GM12878 (cell line): ENCODE results near the gene BBX. TPM values are rescaled to one million over a fixed set of nuclear protein-coding genes. Genes with fewer than 3 reads are reported as not detected.

Source experiments
- ATAC-seq: fragments of 200-7000 bp; cut with Tn5 transposase; 3 replicates; pipeline ENCODE4 v1.9.1; 2020; ENCODE audit warnings: mild to moderate bottlenecking, moderate library complexity
- BruUV-seq: library from RNA; stranded (reverse); fragments of 400-500 nt; replicated peaks from 2 replicates; lab custom pipeline; 2021; lab: Mats Ljungman, UMichigan
- CTCF ChIA-PET: fragments of 300-600 bp; sonication (Branson Sonifier 250); formaldehyde crosslinking; extraction: SDS; loops from one replicate; lab custom pipeline; 2021; ENCODE audit warnings: inconsistent platforms; lab: Yijun Ruan, JAX
- POLR2A ChIA-PET: fragments of 350-600 bp; formaldehyde crosslinking; extraction: SDS; loops from one replicate; lab custom pipeline; 2021; ENCODE audit warnings: inconsistent platforms; lab: Charles Lee
- RAD21 ChIA-PET: fragments of 300-600 bp; sonication (Branson Sonifier 250); formaldehyde crosslinking; loops from one replicate; lab custom pipeline; 2023; ENCODE audit warnings: antibody characterized with exemption; ENCODE audit not compliant: unreplicated experiment; lab: Charles Lee
- SMC1A ChIA-PET: fragments of 300-600 bp; sonication (Branson Sonifier 250); formaldehyde crosslinking; loops from one replicate; lab custom pipeline; 2023; ENCODE audit not compliant: unreplicated experiment, uncharacterized antibody; lab: Charles Lee
- DNase-seq: peaks from one replicate; pipeline ENCODE4 v3.0.0-alpha.2; 2011; ENCODE audit warnings: low read depth, low spot score
- FAIRE-seq: peaks from 3 replicates; lab custom pipeline; 2011; peaks lifted over from hg19 to GRCh38; lab: Jason Lieb, UNC
- H2AFZ ChIP-seq: 2 replicates; pipeline ENCODE4 v1.6.0; 2011; ENCODE audit warnings: low read depth, low read length, control low read depth; ENCODE audit not compliant: control insufficient read depth
- H3K27ac ChIP-seq: 2 replicates; pipeline ENCODE4 v1.5.1; 2011; ENCODE audit warnings: control low read depth; ENCODE audit not compliant: control insufficient read depth, insufficient read depth
- H3K27me3 ChIP-seq, 2 experiments: replicated peaks in 1 of 2; 2 replicates each; pipeline versions ENCODE4 v1.6.0 to v1.6.1; 2011; ENCODE audit warnings: low read length in 1 of 2; ENCODE audit not compliant: control insufficient read depth in 2 of 2, insufficient read depth in 2 of 2
- H3K36me3 ChIP-seq, 2 experiments: 2 replicates each; pipeline ENCODE4 v1.5.1; 2011; ENCODE audit warnings: low read length in 1 of 2; ENCODE audit not compliant: control insufficient read depth in 2 of 2, insufficient read depth in 2 of 2
- H3K4me1 ChIP-seq: 2 replicates; pipeline ENCODE4 v1.6.1; 2011; ENCODE audit warnings: mild to moderate bottlenecking, low read length, moderate library complexity, mixed read lengths; ENCODE audit not compliant: control insufficient read depth, insufficient read depth
- H3K4me2 ChIP-seq: 2 replicates; pipeline ENCODE4 v1.6.0; 2011; ENCODE audit warnings: control low read depth; ENCODE audit not compliant: control insufficient read depth, insufficient read depth
- H3K4me3 ChIP-seq: fragments of 200-600 bp; sonication (generic); 2 replicates; pipeline ENCODE4 v1.5.1; 2016
- H3K79me2 ChIP-seq: 2 replicates; pipeline ENCODE4 v1.6.0; 2011; ENCODE audit warnings: low read length; ENCODE audit not compliant: control insufficient read depth, insufficient read depth
- H3K9ac ChIP-seq: 2 replicates; pipeline ENCODE4 v1.8.0; 2011; ENCODE audit warnings: low read length, control low read depth, mixed read lengths; ENCODE audit not compliant: control insufficient read depth, insufficient read depth
- H3K9me3 ChIP-seq: replicated peaks from 3 replicates; pipeline ENCODE4 v1.5.1; 2011; ENCODE audit warnings: mild to moderate bottlenecking, low read length; ENCODE audit not compliant: control insufficient read depth, insufficient read depth
- H4K20me1 ChIP-seq: 2 replicates; pipeline ENCODE4 v1.6.0; 2011; ENCODE audit not compliant: control insufficient read depth, insufficient read depth
- CBX5 ChIP-seq: sonication (generic); IDR thresholded peaks from 2 replicates; pipeline ENCODE4 v1.6.1; 2016; ENCODE audit warnings: low read depth, moderate library complexity, mild to moderate bottlenecking, inconsistent platforms
- CTCF ChIP-seq, 3 experiments: IDR thresholded peaks in 2 of 3; conservative IDR thresholded peaks in 1 of 3; 2 replicates each; pipeline ENCODE4 v1.5.1; 2011; ENCODE audit warnings: low read depth in 3 of 3, low read length in 3 of 3, mild to moderate bottlenecking in 3 of 3, control low read depth in 2 of 3, moderate library complexity in 2 of 3, inconsistent platforms in 1 of 3, mixed read lengths in 1 of 3; ENCODE audit not compliant: control insufficient read depth in 2 of 3, insufficient read depth in 1 of 3; ENCODE audit errors: extremely low read depth in 1 of 3
- HSF1 ChIP-seq: fragments of 150-350 bp; IDR thresholded peaks from 2 replicates; pipeline ENCODE4 v1.6.1; 2014; ENCODE audit warnings: mild to moderate bottlenecking, low read depth, low read length
- MAX ChIP-seq: IDR thresholded peaks from 2 replicates; pipeline ENCODE4 v1.6.1; 2012; ENCODE audit warnings: low read depth, low read length, improper control_type of control experiment
- MEF2B ChIP-seq: fragments of 450-650 bp; IDR thresholded peaks from 2 replicates; pipeline ENCODE4 v1.6.1; 2018; ENCODE audit warnings: mild to moderate bottlenecking, moderate library complexity; ENCODE audit not compliant: partially characterized antibody, poor library complexity, severe bottlenecking
- MTA2 ChIP-seq: fragments of 450-650 bp; IDR thresholded peaks from 2 replicates; pipeline ENCODE4 v1.6.1; 2016; ENCODE audit warnings: low read depth, mild to moderate bottlenecking, moderate library complexity
- MXI1 ChIP-seq: fragments of 150-350 bp; IDR thresholded peaks from 2 replicates; pipeline ENCODE4 v1.6.1; 2011; ENCODE audit warnings: low read depth, mild to moderate bottlenecking, inconsistent platforms, low read length, improper control_type of control experiment
- MYB ChIP-seq: fragments of 150-350 bp; IDR thresholded peaks from 2 replicates; pipeline ENCODE4 v1.6.1; 2014; ENCODE audit warnings: mild to moderate bottlenecking, low read depth, low read length, borderline replicate concordance
- TBL1XR1 ChIP-seq: IDR thresholded peaks from 2 replicates; pipeline ENCODE4 v1.6.1; 2012; ENCODE audit warnings: low read depth, low read length, improper control_type of control experiment
- ZNF622 ChIP-seq: fragments of 450-650 bp; IDR thresholded peaks from 2 replicates; pipeline ENCODE4 v1.6.1; 2017; ENCODE audit warnings: mild to moderate bottlenecking, inconsistent platforms
- WGBS: methylation state at CpG from one replicate; pipeline ENCODE4 v1.1.6; 2016; ENCODE audit warnings: low lambda C conversion rate; ENCODE audit not compliant: insufficient replicate concordance, insufficient coverage; ENCODE audit errors: missing lambda C conversion rate; 5-methylcytosine and 5-hydroxymethylcytosine counted together
- in situ Hi-C: fragments of 300-500 bp; cut with MboI; formaldehyde crosslinking; loops from 9 replicates; pipeline ENCODE4 v1.14.3; 2018; ENCODE audit warnings: mixed read lengths
- intact Hi-C: fragments of 100-400 bp; cut with micrococcal nuclease; formaldehyde crosslinking; loops from one replicate; pipeline ENCODE4 v1.14.2; 2022; ENCODE audit not compliant: unreplicated experiment
- polyA plus RNA-seq, 11 experiments: library from polyadenylated mRNA; depleted of rRNA in 4 of 11; unstranded in 6 of 11; stranded (reverse) in 5 of 11; fragments of >200 nt; fragmentation: Nextera tagmentation in 4 of 11; fragmentation: Illumina TruSeq in 1 of 11; extraction: Ambion mirVana in 4 of 11; extraction: Trizol in 1 of 11; gene quantifications; 1 replicate in 1 of 11; 2 replicates in 10 of 11; pipeline versions ENCODE4 v1.2.1 to v1.2.3, GENCODE V29; 2011 to 2016; ENCODE audit warnings: inconsistent platforms in 2 of 11, missing spikeins in 2 of 11, low read depth in 1 of 11
- total RNA-seq, 4 experiments: library from RNA; depleted of rRNA in 3 of 4; stranded (reverse); fragments of >200 nt in 3 of 4; fragmentation: Illumina TruSeq in 1 of 4; extraction: Trizol in 1 of 4; gene quantifications; 2 replicates each; pipeline versions ENCODE4 v1.2.1 to v1.2.3, GENCODE V29; 2013 to 2021
- TF ChIP-seq, protein P1 (sequence below): fragments of 450-650 bp; IDR thresholded peaks from 2 replicates; pipeline ENCODE4 v1.6.1; 2016; ENCODE audit warnings: mild to moderate bottlenecking

BBX gene
- total and polyA plus RNA-seq, 10 of the 15 experiments (the other 5 are each of a cell fraction or from before 2014, with no cell fraction given) = 13.3 to 38.5 (median 32.0) TPM

GRCh38 chr3:107841831-107842230, 319.1 kb downstream of the BBX start:
- H3K4me3 ChIP-seq = no peak overlapping the region
- no peaks in the 10 kb centered on the region for H3K36me3 ChIP-seq
- ChIA-PET POLR2A (no interaction called here), SMC1A (no interaction called here), RAD21 (no interaction called here)
- H3K9ac ChIP-seq = no peak overlapping the region
- no peaks in the 10 kb centered on the region; a peak in 1 of 4 replicates for H3K27me3 ChIP-seq
- no TSS peak for BruUV-seq
- no peak for FAIRE-seq
- H3K9me3 ChIP-seq = no peaks in the 10 kb centered on the region
- intact Hi-C loops = loop anchor here (10.0 kb wide), 1 partner anchor 267 kb away; no protein-coding TSS in a partner anchor
- ATAC-seq = no peak
- no peak overlapping the region for H3K4me2 ChIP-seq
- TF ChIP-seq MEF2B (no peak), CBX5 (no peak)
- TF ChIP-seq, all 136 proteins: peak for 0
- Histone ChIP-seq H3K27ac (no peak overlapping the region), H4K20me1 (no peaks in the 10 kb centered on the region), H2AFZ (no peak overlapping the region), H3K4me1 (no peaks in the 10 kb centered on the region), H3K79me2 (no peaks in the 10 kb centered on the region)
- DNase-seq = no peak
- WGBS = 50% methylated on average over 4 of the region's 4 CpGs
- in situ Hi-C loops = no loop called here
- CTCF ChIA-PET = interaction anchor here (1.0 kb wide), 1 partner anchor 13 kb away, joined by 3 read pairs; no protein-coding TSS in a partner anchor

GRCh38 chr3:107842940-107843339, 320.2 kb downstream of the BBX start:
- Histone ChIP-seq H3K4me1 (no peaks in the 10 kb centered on the region), H4K20me1 (no peaks in the 10 kb centered on the region), H3K9ac (no peak overlapping the region), H3K79me2 (no peaks in the 10 kb centered on the region), H3K9me3 (no peaks in the 10 kb centered on the region), H3K36me3 (no peaks in the 10 kb centered on the region), H2AFZ (no peak overlapping the region), H3K4me3 (no peak overlapping the region), H3K27ac (no peak overlapping the region), H3K4me2 (no peak overlapping the region), H3K27me3 (no peaks in the 10 kb centered on the region; a peak in 1 of 4 replicates)
- ChIA-PET CTCF (interaction anchor here (1.0 kb wide), 1 partner anchor 16 kb away, joined by 4 read pairs; no protein-coding TSS in a partner anchor), SMC1A (interaction anchor here (0.6 to 1.6 kb wide), 2 partner anchors 13 to 379 kb away, joined by 3 read pairs; partner anchors contain the start of gene IFT57), RAD21 (interaction anchor here (0.6 to 1.2 kb wide), 2 partner anchors 58 to 168 kb away, joined by 3 to 4 read pairs; no protein-coding TSS in a partner anchor), POLR2A (no interaction called here)
- no peak for DNase-seq
- ATAC-seq = no peak
- in situ Hi-C loops (no loop called here), intact Hi-C loops (loop anchor here (10.0 kb wide), 1 partner anchor 268 kb away; no protein-coding TSS in a partner anchor)
- 55% methylated on average over 8 of the region's 8 CpGs for WGBS
- BruUV-seq = no TSS peak
- FAIRE-seq = no peak
- TF ChIP-seq TBL1XR1 (no peak), MYB (no peak), CTCF (IDR thresholded peaks at IDR 0.05 in 2 of 3, conservative IDR thresholded peaks at IDR 0.05 in 1 of 3; ENCODE audit: control insufficient read depth in 2 of 3, extremely low read depth in 1 of 3, insufficient read depth in 1 of 3, low read depth in 3 of 3, low read length in 3 of 3) (no peak), MAX (no peak), MTA2 (no peak), ZNF622 (no peak), MXI1 (no peak), HSF1 (no peak)
- TF ChIP-seq, protein P1, sequence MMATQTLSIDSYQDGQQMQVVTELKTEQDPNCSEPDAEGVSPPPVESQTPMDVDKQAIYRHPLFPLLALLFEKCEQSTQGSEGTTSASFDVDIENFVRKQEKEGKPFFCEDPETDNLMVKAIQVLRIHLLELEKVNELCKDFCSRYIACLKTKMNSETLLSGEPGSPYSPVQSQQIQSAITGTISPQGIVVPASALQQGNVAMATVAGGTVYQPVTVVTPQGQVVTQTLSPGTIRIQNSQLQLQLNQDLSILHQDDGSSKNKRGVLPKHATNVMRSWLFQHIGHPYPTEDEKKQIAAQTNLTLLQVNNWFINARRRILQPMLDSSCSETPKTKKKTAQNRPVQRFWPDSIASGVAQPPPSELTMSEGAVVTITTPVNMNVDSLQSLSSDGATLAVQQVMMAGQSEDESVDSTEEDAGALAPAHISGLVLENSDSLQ = no peak
